Liver (tissue), 3 donors: ENCODE measurements around the gene HES6.

Experiments used
- GABPA ChIP-seq, 2 donors: IDR thresholded peaks in 1 of 2; conservative IDR thresholded peaks in 1 of 2; 2 replicates each; pipeline ENCODE4 v1.6.1; 2016; ENCODE audit warnings: antibody characterized with exemption in 2 of 2, mild to moderate bottlenecking in 1 of 2, moderate library complexity in 1 of 2
- TF ChIP-seq, protein P1 (sequence below): fragments of 150-350 bp; IDR thresholded peaks from 2 replicates; pipeline ENCODE4 v1.5.1; 2017; ENCODE audit warnings: improper control_type of control experiment, low read depth, low read length; ENCODE audit not compliant: missing input control
- donor health status: healthy.
- donor health status: healthy.

DNA sequence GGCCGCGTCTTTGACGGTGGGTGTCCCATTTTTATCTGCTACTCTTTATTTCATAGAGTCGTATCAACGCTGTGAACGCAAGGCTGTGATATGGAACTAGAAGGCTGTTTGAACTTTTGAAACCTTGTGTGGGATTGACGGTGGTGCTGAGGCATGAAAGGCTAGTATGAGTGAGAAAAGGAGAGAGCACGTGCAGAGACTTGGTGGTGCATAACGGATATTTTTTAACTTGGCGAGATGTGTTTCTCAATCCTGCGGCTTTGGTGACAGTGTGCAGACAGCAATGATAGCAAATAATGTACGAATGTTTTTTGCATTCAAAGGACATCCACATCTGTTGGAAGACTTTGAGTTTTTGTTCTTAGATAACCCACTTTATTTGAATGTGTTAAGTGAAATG, 6.2 kb downstream of the HES6 start:
- TF ChIP-seq, protein P1, sequence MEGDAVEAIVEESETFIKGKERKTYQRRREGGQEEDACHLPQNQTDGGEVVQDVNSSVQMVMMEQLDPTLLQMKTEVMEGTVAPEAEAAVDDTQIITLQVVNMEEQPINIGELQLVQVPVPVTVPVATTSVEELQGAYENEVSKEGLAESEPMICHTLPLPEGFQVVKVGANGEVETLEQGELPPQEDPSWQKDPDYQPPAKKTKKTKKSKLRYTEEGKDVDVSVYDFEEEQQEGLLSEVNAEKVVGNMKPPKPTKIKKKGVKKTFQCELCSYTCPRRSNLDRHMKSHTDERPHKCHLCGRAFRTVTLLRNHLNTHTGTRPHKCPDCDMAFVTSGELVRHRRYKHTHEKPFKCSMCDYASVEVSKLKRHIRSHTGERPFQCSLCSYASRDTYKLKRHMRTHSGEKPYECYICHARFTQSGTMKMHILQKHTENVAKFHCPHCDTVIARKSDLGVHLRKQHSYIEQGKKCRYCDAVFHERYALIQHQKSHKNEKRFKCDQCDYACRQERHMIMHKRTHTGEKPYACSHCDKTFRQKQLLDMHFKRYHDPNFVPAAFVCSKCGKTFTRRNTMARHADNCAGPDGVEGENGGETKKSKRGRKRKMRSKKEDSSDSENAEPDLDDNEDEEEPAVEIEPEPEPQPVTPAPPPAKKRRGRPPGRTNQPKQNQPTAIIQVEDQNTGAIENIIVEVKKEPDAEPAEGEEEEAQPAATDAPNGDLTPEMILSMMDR = no peak
- no peak for TF ChIP-seq GABPA (IDR thresholded peaks at IDR 0.05 in 1 of 2, conservative IDR thresholded peaks at IDR 0.05 in 1 of 2)
